Measurements from ENCODE around the gene ADIPOR2.
A peak's percentile ranks its signal among the peaks of the same experiment; 100 is the strongest.

ADIPOR2 gene

DNA sequence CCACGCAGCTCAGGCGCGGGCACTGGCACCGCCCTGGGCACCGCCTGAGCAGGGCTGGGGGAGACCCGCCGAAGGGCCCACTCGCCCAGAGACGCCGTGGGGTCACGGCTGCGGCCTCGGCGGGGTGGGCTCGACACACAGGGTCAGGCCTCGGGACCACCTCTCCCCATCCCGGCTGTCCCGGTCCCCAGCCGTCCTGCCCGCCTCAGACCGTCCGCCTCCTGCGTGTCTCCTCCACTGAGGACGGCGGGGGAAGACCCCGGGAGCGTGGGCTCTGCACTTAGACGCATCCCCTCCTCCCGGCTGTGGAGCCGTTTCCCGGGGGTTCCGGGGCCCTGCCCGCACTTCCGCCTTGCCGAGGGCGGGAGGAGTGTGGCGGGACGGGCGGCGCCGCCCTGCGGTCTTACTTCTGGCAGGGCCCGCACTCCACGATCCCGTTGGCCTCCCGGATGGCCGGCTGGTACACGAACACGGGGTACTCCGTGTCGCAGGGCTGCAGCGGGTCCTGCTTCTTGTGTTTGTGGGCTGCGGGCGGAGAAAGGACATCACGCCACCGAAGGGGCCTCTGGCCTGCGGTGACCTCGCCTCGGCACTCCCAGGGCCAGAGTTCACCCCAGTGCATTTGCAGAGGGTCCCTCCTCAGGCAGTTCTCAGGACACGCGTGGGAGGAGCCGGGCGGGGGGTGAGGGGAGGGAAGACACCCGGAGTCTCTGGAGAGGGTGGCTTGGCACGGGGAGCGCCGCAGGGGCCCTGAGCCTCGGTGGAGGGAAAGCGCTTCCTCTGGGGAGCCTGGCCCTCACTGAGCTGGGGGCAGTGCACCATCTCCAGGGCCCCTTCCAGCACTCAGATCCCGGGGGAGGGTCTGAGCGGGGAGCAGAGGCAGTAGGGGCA, 106.4 kb downstream of the ADIPOR2 start:
- no peaks in the 10 kb centered on the region for H3K9me3 Mint-ChIP-seq
- peak overlapping the region; percentile 65 for H3K27ac Mint-ChIP-seq
- peaks cover 6% of the 10 kb centered on the region for H3K4me1 Mint-ChIP-seq (ENCODE audit: low read depth)
- peak overlapping the region; percentile 75 for H3K4me3 Mint-ChIP-seq
- no peaks in the 10 kb centered on the region for H3K27me3 Mint-ChIP-seq (ENCODE audit: low read depth)
- H3K36me3 Mint-ChIP-seq (ENCODE audit: low read depth), result no peaks in the 10 kb centered on the region

DNA sequence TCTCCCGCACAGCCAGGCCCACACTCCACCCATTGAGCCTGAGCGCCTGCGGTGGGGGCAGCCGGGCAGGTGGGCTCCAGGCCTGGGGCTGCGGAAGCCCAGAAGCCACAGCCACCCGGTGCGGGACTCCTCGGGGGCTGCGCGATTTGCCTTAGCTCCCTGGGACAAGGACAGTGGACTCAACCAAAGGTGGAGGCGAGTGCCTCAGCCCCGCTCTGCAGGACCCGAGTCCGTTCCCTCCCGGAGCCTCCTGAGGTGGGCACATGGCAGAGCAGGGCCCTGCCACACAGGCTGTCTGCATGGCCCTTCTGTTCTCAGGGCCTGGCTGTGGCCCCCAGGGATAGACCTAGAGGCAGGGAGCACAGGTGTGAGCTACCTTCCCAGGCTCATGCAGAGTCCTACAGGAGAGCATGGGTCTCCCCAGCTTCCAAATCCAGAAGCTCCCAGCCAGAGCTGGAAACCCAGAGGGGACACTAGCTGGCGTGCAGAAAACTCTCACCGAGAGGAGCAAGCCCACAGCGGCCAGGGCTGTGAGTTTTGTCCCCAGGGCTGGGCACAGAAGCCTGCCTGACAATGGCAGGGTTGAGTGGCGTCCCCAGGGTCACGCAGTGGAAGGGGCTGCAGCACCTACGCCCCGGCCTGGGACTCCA, 107.2 kb downstream of the ADIPOR2 start:
- no peaks in the 10 kb centered on the region for H3K9me3 Mint-ChIP-seq
- H3K27me3 Mint-ChIP-seq (ENCODE audit: low read depth), result no peaks in the 10 kb centered on the region
- no peak overlapping the region for H3K4me3 Mint-ChIP-seq
- H3K4me1 Mint-ChIP-seq (ENCODE audit: low read depth), result peaks cover 6% of the 10 kb centered on the region
- H3K27ac Mint-ChIP-seq, result no peak overlapping the region
- H3K36me3 Mint-ChIP-seq (ENCODE audit: low read depth), result no peaks in the 10 kb centered on the region

DNA sequence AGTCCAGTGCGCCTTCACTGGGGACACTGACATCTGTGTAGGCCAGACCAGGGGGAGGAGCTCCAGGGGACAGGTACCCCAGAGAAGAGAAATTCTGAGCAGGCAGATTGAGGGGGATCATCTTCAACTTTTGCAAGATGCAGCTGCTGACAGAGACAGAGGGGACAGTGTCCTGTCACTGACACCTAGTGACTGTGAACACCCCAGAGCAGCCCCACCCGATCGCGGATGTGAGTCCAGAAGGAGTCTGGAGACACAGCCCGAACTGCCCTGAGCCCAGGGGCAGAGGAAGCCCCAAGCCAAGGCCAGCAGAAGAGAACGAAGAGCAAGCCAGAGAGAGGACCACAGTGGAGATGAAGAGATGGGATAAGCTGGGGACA, 107.8 kb downstream of the ADIPOR2 start:
- peaks cover 6% of the 10 kb centered on the region for H3K4me1 Mint-ChIP-seq (ENCODE audit: low read depth)
- H3K36me3 Mint-ChIP-seq (ENCODE audit: low read depth), result no peaks in the 10 kb centered on the region
- H3K27ac Mint-ChIP-seq, result no peak overlapping the region
- H3K27me3 Mint-ChIP-seq (ENCODE audit: low read depth), result no peaks in the 10 kb centered on the region
- H3K4me3 Mint-ChIP-seq, result no peak overlapping the region
- no peaks in the 10 kb centered on the region for H3K9me3 Mint-ChIP-seq

DNA sequence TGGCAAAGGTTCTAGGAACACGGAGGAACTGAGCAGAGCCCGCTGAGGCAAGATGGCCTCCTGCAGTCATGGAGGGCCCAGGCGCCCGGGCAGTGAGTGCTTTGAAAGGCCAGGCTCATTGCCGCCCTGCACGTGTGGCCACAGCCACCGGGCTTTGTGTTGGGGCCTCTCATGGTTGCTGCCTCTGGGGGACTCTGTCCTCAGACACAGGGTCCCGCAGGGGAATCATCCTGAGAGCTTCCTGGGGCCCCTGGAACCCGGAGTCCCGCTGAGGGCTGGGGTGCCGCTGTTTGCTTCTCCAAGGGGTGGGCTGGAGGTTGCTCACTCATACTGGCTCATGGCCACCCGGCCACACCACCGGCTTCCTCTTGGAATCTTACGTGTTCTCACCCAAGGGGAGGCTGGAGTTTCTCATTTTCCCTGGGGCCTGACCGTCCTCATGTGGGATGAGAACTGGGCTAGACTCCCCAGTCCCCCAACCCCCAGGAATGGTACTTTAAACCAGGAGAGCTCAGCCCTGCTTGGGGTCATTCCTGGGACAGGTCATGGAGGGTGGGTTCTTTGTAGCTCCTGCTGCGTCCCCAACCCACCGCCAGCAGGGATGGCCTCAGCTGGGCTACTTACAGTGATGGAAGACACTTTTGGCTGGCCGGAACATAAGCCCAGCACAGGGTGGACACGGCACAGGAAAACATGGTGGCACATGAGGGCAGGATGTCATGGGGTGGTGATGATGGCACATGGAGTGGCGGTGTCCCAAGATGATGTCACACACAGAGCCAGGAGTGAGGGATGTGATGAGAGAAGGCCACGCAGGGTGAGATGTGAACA, 108.4 kb downstream of the ADIPOR2 start:
- H3K9me3 Mint-ChIP-seq, result no peaks in the 10 kb centered on the region
- no peaks in the 10 kb centered on the region for H3K27me3 Mint-ChIP-seq (ENCODE audit: low read depth)
- H3K36me3 Mint-ChIP-seq (ENCODE audit: low read depth), result no peaks in the 10 kb centered on the region
- H3K4me1 Mint-ChIP-seq (ENCODE audit: low read depth), result peaks cover 6% of the 10 kb centered on the region
- H3K27ac Mint-ChIP-seq, result no peak overlapping the region
- H3K4me3 Mint-ChIP-seq, result no peak overlapping the region

DNA sequence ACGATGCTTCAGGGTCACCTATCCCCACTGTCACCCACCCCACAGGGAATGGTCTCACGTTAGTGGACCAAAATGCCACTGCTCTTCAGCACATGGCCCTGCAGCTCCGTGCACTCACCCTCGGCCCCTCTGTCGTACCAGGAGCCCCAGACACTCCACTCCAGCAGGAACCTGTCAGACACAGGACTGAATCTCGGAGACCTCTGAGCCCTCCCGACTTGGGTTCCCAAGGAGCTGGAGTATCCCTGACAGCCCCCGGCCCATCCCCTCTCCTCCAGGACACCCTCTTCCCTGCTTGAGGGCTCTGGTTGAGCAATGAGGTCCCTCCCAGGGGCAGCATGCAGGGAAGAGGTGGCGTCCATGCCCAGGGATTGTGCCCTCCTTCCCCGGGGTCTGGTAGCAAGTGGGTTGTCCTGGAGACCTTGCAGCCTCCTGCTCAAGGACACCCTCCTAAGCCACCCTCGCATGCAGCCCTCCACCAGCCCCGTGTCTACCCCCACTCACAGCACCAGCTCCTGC, 109.1 kb downstream of the ADIPOR2 start:
- H3K27ac Mint-ChIP-seq, result no peak overlapping the region
- no peaks in the 10 kb centered on the region for H3K9me3 Mint-ChIP-seq
- peaks cover 11% of the 10 kb centered on the region for H3K4me1 Mint-ChIP-seq (ENCODE audit: low read depth)
- H3K27me3 Mint-ChIP-seq (ENCODE audit: low read depth), result no peaks in the 10 kb centered on the region
- H3K36me3 Mint-ChIP-seq (ENCODE audit: low read depth), result peaks cover 2% of the 10 kb centered on the region
- no peak overlapping the region for H3K4me3 Mint-ChIP-seq

DNA sequence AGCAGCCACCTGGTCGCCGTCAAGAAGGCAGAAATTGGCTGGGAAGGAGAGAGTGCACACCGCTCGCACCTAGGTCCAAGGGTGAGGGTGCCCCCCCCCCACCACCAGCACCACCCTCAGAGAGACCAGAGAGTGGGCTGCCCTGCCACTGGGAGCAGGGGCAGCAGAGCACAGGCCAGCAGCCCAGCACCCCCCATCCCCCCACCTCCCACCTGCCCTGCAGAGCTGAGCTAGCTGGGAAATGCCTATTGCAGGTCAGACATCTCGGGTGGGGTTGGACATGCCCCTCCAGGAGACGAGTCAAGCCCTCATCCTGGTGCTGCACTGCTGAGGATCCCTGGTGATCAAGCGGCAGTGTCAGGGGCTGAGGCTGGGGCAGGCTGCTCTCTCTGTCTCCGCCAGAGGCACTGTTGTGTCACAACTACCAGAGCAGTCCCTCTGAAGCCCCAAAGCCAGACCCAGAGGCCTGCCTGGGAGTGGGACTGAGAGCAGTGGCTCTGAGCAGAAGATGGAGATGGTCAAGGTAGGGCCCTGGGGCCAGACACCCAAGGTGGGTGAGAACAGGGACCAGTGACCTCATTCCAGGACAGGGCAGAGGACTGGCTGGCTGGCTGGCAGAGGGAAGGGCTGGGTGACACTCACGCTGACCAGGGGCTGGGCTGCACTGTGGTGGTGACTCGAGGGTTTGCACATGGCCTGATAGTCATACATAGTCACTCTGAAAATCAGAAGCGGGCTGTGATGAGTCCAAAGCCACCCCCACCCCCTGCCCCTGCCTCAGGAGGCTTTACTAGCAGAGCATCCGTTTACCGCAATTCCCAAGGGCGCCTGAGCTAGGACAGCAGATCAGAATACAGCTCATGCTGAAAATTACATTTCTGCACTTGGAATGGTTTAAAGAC, 109.8 kb downstream of the ADIPOR2 start:
- Mint-ChIP-seq H3K27ac (no peak overlapping the region), H3K36me3 (ENCODE audit: low read depth) (peaks cover 2% of the 10 kb centered on the region), H3K4me1 (ENCODE audit: low read depth) (peaks cover 9% of the 10 kb centered on the region), H3K27me3 (ENCODE audit: low read depth) (no peaks in the 10 kb centered on the region), H3K4me3 (no peak overlapping the region), H3K9me3 (no peaks in the 10 kb centered on the region)

DNA sequence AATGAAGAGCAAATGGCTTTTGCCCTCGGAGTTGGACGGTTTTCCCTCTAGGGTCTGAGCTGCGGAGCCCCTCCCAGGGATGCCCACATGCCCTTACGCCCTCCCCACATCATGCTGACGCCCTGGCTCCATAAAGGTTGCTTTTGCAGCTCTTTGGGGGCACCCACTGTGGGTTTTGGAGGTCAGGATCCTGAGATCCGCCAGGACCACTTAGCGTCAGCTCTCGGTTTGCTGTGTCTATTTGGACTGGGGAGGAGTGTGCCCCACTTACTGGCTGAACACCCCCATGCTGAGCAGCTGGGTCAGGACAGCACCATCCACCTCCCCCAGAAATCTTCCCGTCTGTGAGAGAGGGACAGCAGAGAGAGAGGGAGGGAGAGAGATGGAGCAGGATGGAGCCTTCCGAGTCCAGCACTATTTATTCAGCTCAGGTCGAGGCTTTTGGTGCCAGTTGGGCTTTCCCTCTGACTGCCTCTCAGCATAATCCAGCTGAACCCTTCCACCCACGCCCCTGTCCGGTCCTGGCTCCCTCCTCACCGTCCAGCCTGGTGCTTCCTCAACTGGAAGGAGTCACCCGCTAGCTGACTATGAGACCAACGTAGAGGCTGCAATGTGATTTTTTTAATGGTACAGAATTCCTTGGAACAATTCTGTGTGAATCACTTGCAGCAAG, 110.6 kb downstream of the ADIPOR2 start:
- H3K27ac Mint-ChIP-seq, result no peak overlapping the region
- peaks cover 5% of the 10 kb centered on the region for H3K4me1 Mint-ChIP-seq (ENCODE audit: low read depth)
- no peaks in the 10 kb centered on the region for H3K27me3 Mint-ChIP-seq (ENCODE audit: low read depth)

DNA sequence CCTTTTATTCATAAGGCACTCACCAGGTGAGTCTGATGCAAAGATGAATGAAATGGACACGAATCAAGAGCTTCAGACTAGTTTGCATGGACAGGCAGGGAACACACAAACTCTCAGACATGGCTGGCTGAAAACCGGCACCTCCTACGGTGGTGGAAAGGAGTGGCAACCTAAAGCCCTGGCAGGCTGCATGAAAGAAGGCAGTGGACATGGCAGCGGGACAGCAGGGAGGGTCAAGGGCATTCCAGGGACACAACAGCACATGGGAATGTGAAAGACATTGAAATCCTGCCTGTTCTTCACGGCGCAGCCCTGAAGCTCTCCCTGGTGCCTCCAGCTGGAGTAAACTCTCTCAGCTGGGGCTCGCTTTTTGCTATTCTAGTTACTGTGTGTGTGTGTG, 112.9 kb downstream of the ADIPOR2 start:
- no peaks in the 10 kb centered on the region for H3K27me3 Mint-ChIP-seq (ENCODE audit: low read depth)
- H3K27ac Mint-ChIP-seq, result no peak overlapping the region

More for the DNA sequence above, 110.6 kb downstream of the ADIPOR2 start:
- Mint-ChIP-seq H3K4me3 (no peak overlapping the region), H3K36me3 (ENCODE audit: low read depth) (peaks cover 2% of the 10 kb centered on the region), H3K9me3 (no peaks in the 10 kb centered on the region)

DNA sequence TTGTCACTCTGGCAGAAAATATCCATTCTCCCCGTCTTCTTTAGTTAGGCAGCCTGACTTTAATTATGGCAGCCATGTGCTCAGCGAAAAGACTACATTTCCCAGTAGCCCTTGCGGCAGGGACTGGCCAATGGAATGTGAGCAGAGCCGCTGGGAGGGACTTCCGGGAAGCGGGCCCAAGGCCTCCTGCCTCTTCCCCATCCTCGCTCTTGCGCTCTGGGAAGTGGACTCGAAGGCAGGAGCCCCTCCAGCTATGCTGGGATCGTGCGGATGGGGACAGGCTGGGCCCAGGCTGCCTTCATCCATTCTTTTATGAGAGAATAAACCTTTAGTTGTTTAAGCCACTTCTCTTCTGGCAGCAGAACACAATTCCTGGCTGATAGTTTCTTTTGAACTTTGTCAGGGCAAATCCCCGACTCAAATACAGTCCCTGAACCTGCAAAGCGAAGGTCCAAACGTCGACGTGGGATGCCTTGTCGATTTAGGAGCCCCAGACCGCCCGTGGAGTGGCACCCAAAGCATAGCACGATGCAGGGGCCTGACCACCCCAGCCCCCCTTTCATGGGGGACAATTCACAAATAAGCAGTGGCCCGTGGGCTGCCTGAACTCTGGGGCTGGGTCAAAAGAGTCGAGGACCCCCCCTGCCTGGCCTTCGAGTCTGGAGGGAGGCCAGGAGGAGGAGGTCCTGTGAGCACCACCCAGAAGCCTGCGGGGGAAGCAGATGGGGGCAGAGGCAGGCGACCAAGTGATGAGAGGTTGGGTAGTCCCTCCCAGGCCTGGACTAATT, 113.9 kb downstream of the ADIPOR2 start:
- H3K9me3 Mint-ChIP-seq, result no peaks in the 10 kb centered on the region
- H3K4me1 Mint-ChIP-seq (ENCODE audit: low read depth), result peaks cover 5% of the 10 kb centered on the region
- no peaks in the 10 kb centered on the region for H3K27me3 Mint-ChIP-seq (ENCODE audit: low read depth)
- H3K36me3 Mint-ChIP-seq (ENCODE audit: low read depth), result peaks cover 2% of the 10 kb centered on the region
- H3K4me3 Mint-ChIP-seq, result no peak overlapping the region
- peak overlapping the region; percentile 72 for H3K27ac Mint-ChIP-seq

More for the DNA sequence above, 112.9 kb downstream of the ADIPOR2 start:
- Mint-ChIP-seq H3K4me1 (ENCODE audit: low read depth) (peaks cover 5% of the 10 kb centered on the region), H3K4me3 (no peak overlapping the region), H3K9me3 (no peaks in the 10 kb centered on the region), H3K36me3 (ENCODE audit: low read depth) (peaks cover 2% of the 10 kb centered on the region)

DNA sequence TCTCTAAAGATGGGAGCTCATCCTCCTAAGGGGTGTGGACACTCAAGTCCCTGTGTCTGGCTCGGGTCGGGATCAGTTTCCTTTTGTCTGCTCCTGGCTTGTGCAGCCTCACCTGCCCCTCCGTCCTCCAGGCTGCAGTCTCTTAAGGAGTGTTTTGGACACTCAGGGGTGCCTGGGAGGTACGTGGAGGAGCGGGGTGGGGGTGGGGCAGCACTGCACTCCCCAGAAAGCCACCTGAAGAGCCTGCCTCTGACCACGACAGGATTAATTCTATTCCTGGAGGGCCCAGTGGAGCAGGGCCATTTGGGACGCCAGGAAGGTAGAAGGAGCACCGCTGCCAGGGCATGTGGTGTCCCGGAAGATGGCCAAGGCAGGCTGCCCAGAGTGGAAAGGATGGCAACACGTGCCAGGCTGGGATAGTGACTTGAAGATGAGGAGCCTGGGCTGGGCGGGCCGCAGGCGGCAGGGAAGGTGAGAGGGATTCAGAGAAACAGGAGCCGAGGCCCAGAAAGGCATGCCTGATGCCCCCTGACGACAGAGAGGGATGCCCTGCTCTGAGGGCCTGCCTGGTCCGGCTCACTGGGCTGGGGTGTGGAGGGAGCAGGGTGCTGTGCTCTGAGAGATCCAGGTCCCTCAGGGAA, 114.7 kb downstream of the ADIPOR2 start:
- no peaks in the 10 kb centered on the region for H3K27me3 Mint-ChIP-seq (ENCODE audit: low read depth)
- H3K4me1 Mint-ChIP-seq (ENCODE audit: low read depth), result peaks cover 5% of the 10 kb centered on the region
- H3K36me3 Mint-ChIP-seq (ENCODE audit: low read depth), result peaks cover 2% of the 10 kb centered on the region
- no peak overlapping the region for H3K4me3 Mint-ChIP-seq
- H3K27ac Mint-ChIP-seq, result no peak overlapping the region
- no peaks in the 10 kb centered on the region for H3K9me3 Mint-ChIP-seq

DNA sequence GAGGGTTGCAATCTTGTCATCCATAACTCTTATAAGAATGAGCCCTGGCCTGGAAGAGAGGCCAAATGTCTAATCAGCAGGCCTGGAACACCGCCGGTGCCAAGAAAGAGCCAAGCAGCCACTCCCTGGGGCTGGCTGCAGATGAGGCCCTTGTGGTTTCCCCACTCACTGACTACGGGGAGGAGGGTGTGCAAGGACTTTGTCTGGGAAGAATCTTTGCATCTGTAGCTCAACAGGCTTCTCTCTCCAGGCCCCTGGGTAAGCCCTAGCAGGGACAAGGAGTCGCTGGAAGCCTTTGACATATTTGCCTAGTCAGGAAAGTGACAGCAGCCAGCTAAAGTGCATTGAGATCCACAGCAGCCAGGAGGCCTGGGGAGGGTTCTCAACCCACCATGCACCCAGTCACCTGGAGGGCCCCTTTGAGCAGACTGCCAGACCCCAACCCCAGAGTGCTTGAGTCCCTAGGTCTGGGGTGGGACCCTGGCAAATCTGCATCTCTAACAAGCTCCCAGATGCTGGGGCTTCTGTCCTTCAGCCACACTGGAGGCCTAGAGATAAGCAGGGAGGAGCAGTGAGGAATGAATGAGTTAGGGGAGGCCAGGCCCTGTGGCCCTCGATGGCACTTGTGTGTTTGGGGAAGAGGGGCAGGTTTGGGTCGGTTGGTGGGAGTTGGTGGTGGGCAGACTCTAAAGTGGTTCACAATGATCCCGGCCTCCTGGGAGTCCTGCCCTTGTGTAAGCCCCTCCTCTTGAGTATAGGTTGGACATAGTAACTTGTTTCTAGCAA, 115.6 kb downstream of the ADIPOR2 start:
- no peak overlapping the region for H3K27ac Mint-ChIP-seq
- no peaks in the 10 kb centered on the region for H3K27me3 Mint-ChIP-seq (ENCODE audit: low read depth)
- peaks cover 2% of the 10 kb centered on the region for H3K36me3 Mint-ChIP-seq (ENCODE audit: low read depth)
- peaks cover 5% of the 10 kb centered on the region for H3K4me1 Mint-ChIP-seq (ENCODE audit: low read depth)
- no peak overlapping the region for H3K4me3 Mint-ChIP-seq
- H3K9me3 Mint-ChIP-seq, result no peaks in the 10 kb centered on the region
